HG03103 (cell line): ENCODE results near the gene PPOX.

Experiments used
- ATAC-seq: cut with Tn5 transposase; IDR thresholded peaks from one replicate; pipeline ENCODE4 v1.9.1; 2021; ENCODE audit warnings: low read depth; ENCODE audit not compliant: unreplicated experiment

The PPOX gene

GRCh38 chr1:161165742-161166668, at the start of gene PPOX:
PPOX (plus strand) TSS chr1:161166426; CDS start chr1:161166848, 422 bp downstream.
- ATAC-seq: peak; percentile 93

- peak; percentile 71 for ATAC-seq
These were observed 48.3 kb upstream of the PPOX start, which contains the start of the genes NIT1 and PFDN2 for GRCh38 chr1:161117759-161118581. NIT1 (plus strand) TSS chr1:161118105; CDS start chr1:161118177, 72 bp downstream. PFDN2 (minus strand) TSS chr1:161118037; CDS start chr1:161118026, 11 bp downstream.

- ATAC-seq: no peak
These were observed 46.9 kb upstream of the PPOX start for GRCh38 chr1:161119092-161119903.

GRCh38 chr1:161121042-161121650, 45.1 kb upstream of the PPOX start:
- no peak for ATAC-seq

- no peak for ATAC-seq
These were observed 44.4 kb upstream of the PPOX start for GRCh38 chr1:161121834-161122233.

- no peak for ATAC-seq
These were observed 43.3 kb upstream of the PPOX start for GRCh38 chr1:161122967-161123366.

GRCh38 chr1:161127649-161128048, 38.6 kb upstream of the PPOX start:
- ATAC-seq: no peak

- ATAC-seq: no peak
These were observed 37.4 kb upstream of the PPOX start for GRCh38 chr1:161128591-161129420.

- ATAC-seq: no peak
These were observed 36.0 kb upstream of the PPOX start for GRCh38 chr1:161130266-161130665.

- ATAC-seq: no peak
These were observed 34.5 kb upstream of the PPOX start for GRCh38 chr1:161131523-161132409.

GRCh38 chr1:161132410-161133219, 33.6 kb upstream of the PPOX start, which contains the start of gene DEDD:
DEDD (minus strand) TSS chr1:161132667; CDS start chr1:161124462, 8,205 bp downstream.
- ATAC-seq: peak; percentile 89

- ATAC-seq: no peak
These were observed 32.9 kb upstream of the PPOX start for GRCh38 chr1:161133220-161133740.

GRCh38 chr1:161137881-161138280, 28.3 kb upstream of the PPOX start:
- no peak for ATAC-seq

GRCh38 chr1:161138431-161138830, 27.8 kb upstream of the PPOX start:
- no peak for ATAC-seq

- no peak for ATAC-seq
These were observed 26.5 kb upstream of the PPOX start for GRCh38 chr1:161139766-161140165.

- ATAC-seq: no peak
These were observed 25.3 kb upstream of the PPOX start for GRCh38 chr1:161140755-161141400.
